GM19452 (cell line): ENCODE results near the gene RASSF6.
"Not testable (repeated sequence)": the region's sequence is repeated elsewhere in the genome, so short reads cannot be mapped to it uniquely, and the experiment has no call there.

ENCODE experiments used
- ATAC-seq: cut with Tn5 transposase; IDR thresholded peaks from one replicate; pipeline ENCODE4 v1.9.1; 2021; ENCODE audit not compliant: unreplicated experiment

Gene RASSF6

DNA sequence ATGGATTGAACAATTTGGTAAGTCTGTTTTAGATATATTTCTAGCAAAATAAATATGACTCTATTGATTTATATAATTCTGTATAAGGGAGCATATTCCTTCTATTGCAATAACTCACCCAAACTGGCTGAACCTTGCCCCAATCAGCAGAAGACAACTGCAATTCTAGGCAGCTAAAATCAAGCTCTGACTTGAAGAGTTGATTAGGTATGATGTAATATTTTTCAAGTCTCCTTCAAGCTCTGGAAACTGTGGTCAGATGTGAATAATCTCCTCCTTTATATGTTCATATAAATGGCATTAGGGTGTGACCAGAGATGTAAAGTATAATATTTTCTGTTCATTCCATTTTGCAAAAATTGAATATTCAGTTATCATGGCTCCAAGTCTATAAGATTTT is 8.2 kb downstream of the RASSF6 start:
- no peak for ATAC-seq

GRCh38 chr4:73609706-73610105 is 10.5 kb downstream of the RASSF6 start:
- no peak for ATAC-seq

DNA sequence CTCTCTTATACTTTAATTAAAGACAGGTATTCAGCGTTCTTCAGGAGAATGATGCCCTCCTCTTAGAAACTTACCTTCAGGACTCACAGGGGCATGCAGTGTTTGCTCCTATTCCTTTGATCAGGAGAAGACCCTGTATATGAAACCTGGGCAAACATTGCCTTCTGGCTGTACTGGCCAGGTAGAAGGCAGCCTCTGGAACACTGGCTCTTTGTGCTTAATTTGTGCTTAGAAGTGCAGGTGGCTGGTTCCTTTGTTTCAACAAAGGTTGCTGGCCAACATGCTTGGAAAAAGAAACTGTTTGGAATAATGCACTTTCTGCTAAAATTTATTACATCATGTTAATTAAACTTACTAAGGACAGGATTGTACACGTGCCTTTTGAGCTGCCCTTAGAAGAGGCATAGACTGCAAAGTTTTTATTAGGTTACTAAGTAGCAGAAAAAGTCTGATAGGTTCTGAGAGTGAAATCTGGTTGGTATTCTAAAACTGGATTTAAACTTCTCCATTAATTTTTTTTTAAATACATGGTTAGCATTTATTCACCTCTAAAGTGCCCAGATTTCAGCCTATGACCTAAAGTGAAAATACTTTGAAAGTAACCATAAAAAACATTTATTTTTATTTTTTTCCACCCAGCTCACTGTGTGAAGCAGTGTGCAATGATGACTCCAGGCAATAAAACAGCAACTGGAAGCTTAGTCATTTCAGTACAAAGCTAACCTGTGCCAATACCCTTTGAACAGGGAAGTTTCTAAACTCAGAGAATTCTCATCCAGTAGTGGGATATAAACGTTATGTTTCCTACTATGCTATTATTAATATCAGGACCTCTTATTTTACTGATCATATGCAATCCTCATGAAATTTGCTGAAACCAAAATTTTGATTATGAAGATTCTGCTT is 11.3 kb downstream of the RASSF6 start:
- ATAC-seq, result peak; percentile 24

DNA sequence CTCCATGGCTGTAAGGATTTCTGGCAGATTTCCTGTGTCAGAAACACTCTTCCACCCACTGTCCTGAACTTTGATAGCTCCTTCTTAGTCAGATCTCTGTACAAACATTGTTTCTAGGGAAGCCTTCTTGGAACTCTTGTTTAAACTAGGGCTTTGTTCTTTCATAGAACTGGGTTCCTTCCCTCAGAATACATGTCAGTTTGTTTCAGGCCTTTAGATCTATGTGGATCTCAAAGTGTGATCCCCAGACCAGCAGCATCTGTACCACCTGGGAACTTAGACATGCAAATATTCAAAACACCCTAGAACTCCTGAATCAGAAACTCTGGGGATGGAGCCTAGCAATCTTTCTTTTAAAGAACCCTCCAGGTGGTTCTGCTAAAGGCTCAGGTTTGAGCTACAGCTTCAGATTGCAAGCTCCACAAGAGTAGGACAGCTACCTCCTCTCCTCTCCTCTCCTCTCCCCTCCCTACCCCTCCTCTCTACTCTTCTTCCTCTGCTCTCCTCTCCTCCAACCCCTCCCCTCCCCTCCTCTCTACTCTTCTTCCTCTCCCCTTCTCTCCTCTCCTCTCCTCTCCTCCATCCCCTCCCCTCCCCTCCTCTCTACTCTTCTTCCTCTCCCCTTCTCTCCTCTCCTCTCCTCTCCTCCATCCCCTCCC is 12.7 kb downstream of the RASSF6 start:
- ATAC-seq, result no peak

DNA sequence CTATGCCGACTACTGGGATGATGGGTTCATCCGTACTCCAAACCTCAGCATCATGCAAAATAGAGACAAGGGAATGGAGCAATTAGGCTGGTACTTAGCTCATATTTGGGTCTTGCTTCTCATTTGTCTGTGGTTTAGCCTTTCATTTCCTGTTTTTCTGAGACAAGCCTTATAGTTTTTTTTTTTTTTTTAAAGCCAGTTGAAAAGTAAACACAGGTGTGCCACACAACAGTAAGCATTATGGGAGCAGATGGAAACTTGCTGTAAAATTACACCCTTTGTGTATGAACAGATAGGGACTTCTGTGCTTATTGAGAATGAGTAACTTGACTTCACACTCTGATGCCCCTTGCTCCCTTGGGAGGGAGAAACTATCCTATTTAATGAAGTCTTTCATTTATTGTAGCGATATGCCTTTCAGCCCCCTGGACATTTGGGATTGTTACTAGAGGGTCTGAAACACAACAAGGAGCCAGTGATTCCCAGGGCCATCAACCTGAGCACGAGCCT is 13.7 kb downstream of the RASSF6 start:
- ATAC-seq, result peak; percentile 72

DNA sequence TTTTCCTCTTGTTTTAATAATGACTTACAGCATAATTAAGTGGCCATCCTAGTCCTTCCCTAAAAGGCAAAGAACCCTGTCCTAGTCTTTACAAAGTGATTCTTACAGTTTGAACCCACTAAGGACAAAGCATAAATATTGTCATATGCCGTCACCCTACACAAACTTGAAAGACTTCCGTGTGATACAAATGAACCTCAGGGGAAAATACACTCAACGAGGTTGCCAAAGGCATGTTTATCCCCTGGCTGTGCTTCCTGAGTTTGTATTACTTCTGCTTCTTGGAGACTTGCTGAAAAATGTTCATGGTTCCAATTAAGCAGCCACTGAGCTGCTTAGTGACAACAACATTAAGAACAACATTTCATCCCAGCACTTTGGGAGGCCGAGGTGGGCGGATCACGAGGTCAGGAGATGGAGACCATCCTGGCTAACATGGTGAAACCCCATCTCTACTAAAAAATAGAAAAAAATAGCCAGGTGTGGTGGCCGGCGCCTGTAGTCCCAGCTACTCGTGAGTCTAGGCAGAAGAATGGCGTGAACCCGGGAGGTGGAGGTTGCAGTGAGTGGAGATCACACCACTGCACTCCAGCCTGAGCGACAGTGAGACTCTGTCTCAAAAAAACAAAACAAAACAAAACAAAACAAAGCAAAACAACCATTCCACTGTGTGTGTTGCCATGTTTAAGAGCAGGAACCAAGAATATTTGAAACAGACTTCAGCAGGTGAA is 16.2 kb downstream of the RASSF6 start:
- ATAC-seq, result no peak

GRCh38 chr4:73603271-73603710 is 16.9 kb downstream of the RASSF6 start:
- ATAC-seq, result peak; percentile 36

DNA sequence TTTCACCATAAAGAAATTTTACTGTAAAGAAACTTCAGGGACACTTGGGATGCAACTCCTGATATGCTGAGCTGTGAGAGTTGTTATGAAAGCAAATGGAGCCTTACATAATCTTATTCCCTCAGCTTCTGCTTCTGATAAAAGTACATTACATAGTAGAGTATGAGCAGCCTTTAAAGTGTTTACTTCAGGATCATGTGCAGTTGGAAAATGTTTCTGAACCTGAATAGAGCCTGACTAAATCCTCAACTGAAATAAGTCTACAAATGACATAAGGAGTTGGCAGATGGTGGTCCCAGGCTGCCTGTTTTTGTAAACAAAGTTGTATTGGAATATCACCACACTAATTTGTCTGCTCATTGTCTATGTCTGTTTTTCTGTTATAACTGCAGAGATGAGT is 19.3 kb downstream of the RASSF6 start:
- no peak for ATAC-seq

DNA sequence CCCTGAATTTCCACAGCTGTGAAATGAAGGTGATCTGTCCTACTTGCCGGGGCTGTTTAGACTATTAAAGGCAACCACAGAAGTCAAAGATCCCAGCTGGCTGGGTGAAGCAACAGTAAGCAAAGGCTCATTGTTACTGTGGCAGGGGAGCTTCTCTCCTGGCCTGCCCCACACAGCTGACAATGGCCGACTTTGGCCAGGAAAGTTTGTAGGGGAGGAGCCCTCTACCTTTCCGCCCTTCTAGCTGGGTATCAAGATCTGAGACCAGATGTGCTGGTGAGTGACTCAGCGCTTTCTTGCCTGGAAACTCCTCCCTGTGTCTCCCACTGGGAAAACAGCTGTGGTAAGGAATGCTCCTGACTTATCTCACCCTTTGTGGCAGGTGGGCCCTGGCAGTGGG is 21.1 kb downstream of the RASSF6 start:
- no peak for ATAC-seq

DNA sequence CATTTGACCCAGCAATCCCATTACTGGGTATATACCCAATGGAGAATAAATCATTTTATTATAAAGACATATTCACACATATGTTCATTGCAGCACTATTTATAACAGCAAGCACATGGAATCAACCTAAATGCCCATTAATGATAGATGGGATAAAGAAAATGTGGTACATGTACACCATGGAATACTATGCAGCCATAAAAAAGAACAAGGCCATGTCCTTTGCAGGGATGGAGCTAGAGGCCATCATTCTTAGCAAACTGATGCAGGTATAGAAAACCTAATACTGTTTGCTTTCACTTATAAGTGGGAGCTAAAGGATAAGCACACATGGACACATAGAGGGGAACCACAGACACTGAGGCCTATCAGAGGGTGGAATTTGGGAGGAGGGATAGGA is 22.6 kb downstream of the RASSF6 start:
- ATAC-seq, result no peak

DNA sequence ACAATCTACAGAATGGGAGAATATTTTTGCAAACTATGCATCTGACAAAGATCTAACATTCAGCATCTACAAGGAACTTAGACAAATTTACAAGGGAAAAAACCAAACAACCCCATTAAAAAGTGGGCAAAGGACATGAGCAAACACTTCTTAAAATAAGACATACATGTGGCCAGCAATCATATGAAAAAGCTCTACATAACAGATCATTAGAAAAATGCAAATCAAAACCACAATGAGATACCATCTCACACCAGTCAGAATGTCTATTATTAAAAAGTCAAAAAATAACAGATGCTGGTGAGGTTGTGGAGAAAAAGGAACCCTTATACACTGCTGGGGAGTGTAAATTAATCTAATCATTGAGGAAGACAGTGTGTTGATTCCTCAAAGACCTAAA is 23.1 kb downstream of the RASSF6 start:
- ATAC-seq, result not testable (repeated sequence)

DNA sequence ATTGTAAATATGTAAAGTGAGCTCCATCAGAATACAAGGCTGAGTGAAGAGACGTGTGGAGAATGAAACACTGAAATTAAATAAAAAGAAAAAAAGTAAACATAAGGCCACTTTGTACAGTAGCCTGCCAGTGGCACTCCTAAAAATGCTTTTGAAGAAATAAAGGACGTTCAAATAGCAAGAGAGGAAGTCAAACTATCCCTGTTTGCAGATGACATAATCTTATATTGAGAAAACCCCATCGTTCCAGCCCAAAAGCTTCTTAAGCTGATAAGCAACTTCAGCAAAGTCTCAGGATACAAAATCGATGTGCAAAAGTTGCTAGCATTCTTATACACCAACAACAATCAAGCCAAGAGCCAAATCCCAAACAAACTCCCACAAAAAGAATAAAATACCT is 24.2 kb downstream of the RASSF6 start:
- ATAC-seq, result no peak

DNA sequence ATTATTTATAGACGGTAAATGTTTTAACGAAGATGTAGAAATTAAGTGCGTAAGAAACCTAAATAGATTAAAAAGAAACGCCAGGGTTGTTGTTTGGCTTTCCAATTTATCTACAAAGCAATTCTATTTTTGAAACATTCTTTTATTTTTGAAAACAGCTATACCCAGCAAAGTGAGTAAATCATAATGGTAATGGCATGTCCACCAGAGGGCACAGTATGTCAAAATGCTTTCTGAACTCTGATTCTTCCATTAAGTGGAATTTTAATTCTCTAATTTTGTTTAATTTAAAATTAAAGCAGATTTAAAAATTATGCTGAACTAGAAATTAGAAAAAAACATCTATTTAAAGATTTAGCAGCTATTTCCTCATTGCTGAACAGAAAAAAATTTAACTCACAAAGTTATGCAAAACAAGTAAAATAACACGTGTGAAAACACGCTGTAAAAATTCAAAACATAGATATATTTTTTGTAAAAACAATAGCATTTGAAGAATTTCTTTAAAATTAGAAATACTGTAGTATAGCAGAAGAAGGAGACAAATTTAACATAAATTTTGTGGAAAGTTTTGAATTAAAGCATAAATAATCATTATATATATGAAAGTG is 26.5 kb downstream of the RASSF6 start:
- no peak for ATAC-seq

DNA sequence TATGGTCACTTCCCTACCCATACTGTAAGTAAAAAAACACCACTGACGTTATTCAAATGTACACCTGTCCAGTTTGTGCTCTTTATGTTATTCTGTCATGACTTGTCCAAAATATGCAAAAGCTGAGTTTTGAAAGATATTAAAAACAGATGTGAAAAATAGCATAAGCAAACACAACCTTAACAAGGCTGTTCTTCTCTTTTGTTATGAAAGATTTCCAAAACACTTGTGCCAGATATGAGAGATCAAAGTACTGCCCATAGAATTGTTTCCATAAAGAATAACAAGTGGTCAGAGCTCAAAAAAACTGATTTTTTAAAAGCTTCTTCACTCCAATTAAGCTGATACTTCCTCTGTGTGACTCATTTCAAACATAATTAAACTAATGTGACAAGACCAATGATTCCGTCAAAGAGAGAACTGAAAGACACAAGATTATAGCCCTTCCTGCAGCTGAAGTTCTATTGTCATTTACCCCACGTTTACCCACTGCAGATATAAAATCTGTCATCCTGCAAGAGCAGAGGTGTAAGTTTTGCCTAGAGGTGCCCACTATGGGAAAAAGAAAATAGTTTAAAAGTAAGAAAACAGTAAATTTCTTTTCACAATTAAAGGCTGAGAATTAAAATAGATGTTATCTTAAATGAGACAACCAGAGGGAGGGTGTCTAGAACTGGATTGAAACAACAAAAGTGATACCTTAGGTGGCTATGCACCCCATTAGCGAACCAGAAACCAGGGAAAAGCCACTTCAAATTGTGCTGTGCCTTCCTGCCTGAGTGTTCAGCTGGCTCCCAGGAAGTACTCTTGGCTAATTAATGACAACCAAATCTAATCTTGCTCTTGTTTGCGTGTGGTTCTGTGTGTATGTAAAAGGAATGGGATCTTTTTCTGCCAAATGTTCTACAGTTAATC is 30.1 kb downstream of the RASSF6 start:
- peak; percentile 91 for ATAC-seq

DNA sequence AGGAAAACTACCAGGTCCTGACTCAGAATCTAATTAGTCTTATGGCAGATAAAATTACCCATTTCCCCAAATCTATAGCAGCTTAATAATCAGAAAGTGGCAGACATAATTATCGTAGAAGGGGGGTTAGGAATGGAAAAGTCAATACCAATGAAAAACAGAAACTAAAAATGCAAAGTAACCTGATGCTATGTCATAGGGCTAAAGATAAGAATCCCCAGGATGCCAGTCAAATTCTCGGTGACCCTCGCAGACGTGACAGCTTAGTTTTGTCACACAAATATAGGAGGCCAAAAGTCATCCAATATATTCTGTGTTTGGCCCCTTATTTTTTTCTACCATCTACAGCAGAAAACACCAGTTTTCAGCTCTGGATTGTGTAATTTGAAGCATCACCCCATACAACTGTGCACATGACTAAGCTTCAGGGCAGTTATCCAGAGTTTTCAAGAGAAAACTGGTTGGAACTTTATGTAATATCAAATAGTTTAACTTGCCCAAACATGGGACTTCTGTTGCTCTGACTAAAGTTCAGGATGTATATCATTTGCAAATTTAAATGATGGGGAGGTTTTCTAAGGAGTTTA is 30.9 kb downstream of the RASSF6 start:
- peak; percentile 28 for ATAC-seq

- no peak for ATAC-seq
Observed at GRCh38 chr4:73588613-73589012, 31.6 kb downstream of the RASSF6 start.

GRCh38 chr4:73586666-73587065 is 33.6 kb downstream of the RASSF6 start:
- ATAC-seq, result no peak

- ATAC-seq, result no peak
Observed at GRCh38 chr4:73586040-73586439, 34.2 kb downstream of the RASSF6 start.

DNA sequence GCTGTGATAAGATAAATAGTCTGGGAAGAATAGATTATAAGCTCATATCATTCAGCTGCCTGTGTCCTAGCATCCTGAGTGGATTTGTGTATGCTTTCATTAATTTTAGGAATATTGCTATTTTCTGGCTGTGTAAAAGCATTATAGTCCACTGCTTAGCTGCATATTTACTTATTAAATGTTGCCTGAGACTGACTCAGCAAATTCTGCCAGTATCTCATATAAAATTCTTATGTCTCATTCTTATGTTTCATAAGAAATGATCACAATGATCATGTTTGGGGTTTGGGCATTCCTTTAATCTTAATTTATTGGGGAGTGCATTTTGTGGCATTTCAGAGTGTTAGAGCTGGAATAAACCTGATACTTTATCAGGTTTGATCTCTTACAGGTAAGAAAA is 34.9 kb downstream of the RASSF6 start:
- ATAC-seq, result no peak

GRCh38 chr4:73583666-73584065 is 36.6 kb downstream of the RASSF6 start:
- no peak for ATAC-seq
